NCI-H1417 (cell line): ENCODE measurements around the gene CNOT11.
"Not testable (repeated sequence)": the region's sequence is repeated elsewhere in the genome, so short reads cannot be mapped to it uniquely, and the experiment has no call there.

Source experiments
- DNase-seq, 3 experiments: peaks; one replicate each; lab custom pipeline; 2025; lab: John Stamatoyannopoulos, UW

The CNOT11 gene

GRCh38 chr2:101252408-101253012 is at the start of gene CNOT11:
TSS of gene CNOT11 (plus strand) at chr2:101252886. CDS start at chr2:101252965, 79 bp downstream.
- peak; percentile 97 to 98 (median 98) for DNase-seq

- peak in 1 of 3 experiments; percentile 3 for DNase-seq
These were observed 48.1 kb upstream of the CNOT11 start for GRCh38 chr2:101204400-101205115.

- DNase-seq: peak; percentile 45 to 78 (median 47)
These were observed 46.9 kb upstream of the CNOT11 start for GRCh38 chr2:101205521-101206479.

GRCh38 chr2:101208830-101209229 is 43.9 kb upstream of the CNOT11 start:
- no peak for DNase-seq

- no peak for DNase-seq
These were observed 33.4 kb upstream of the CNOT11 start for GRCh38 chr2:101219246-101219645.

GRCh38 chr2:101220091-101220490 is 32.6 kb upstream of the CNOT11 start:
- not testable (repeated sequence) for DNase-seq

GRCh38 chr2:101223814-101224231 is 28.9 kb upstream of the CNOT11 start:
- peak in 1 of 3 experiments; percentile 46 for DNase-seq

GRCh38 chr2:101230541-101231001 is 22.1 kb upstream of the CNOT11 start:
- DNase-seq: no peak

GRCh38 chr2:101231240-101231639 is 21.4 kb upstream of the CNOT11 start:
- DNase-seq: no peak

GRCh38 chr2:101231937-101232730 is 20.6 kb upstream of the CNOT11 start:
- DNase-seq: no peak

GRCh38 chr2:101232770-101233169 is 19.9 kb upstream of the CNOT11 start:
- DNase-seq: no peak

GRCh38 chr2:101234169-101234938 is 18.3 kb upstream of the CNOT11 start:
- no peak for DNase-seq

GRCh38 chr2:101235956-101236355 is 16.7 kb upstream of the CNOT11 start:
- not testable (repeated sequence) for DNase-seq

- DNase-seq: not testable (repeated sequence)
These were observed 14.7 kb upstream of the CNOT11 start for GRCh38 chr2:101237944-101238343.

GRCh38 chr2:101238930-101239759 is 13.5 kb upstream of the CNOT11 start:
- peak in 1 of 3 experiments; percentile 34 for DNase-seq

GRCh38 chr2:101239760-101240118 is 12.9 kb upstream of the CNOT11 start:
- DNase-seq: not testable (repeated sequence)

GRCh38 chr2:101240694-101241093 is 12.0 kb upstream of the CNOT11 start:
- not testable (repeated sequence) for DNase-seq

- DNase-seq: no peak
These were observed 11.5 kb upstream of the CNOT11 start for GRCh38 chr2:101241158-101241557.

- DNase-seq: not testable (repeated sequence)
These were observed 8.3 kb upstream of the CNOT11 start for GRCh38 chr2:101244373-101244772.

GRCh38 chr2:101244899-101245298 is 7.8 kb upstream of the CNOT11 start:
- not testable (repeated sequence) for DNase-seq
